Heart right ventricle (tissue), 16 donors: Measurements from ENCODE around the gene CDK15. TPM values are rescaled to one million over a fixed set of nuclear protein-coding genes. Genes with fewer than 3 reads are reported as not detected.

Experiments
- ATAC-seq, 8 donors: fragments of 200-7000 bp; cut with Tn5 transposase; one replicate each; pipeline ENCODE4 v1.9.1; 2020; ENCODE audit warnings: mild to moderate bottlenecking in 8 of 8, moderate library complexity in 8 of 8, moderate number of reproducible peaks in 1 of 8
- DNase-seq, 2 donors: peaks; one replicate each; pipeline ENCODE4 v3.0.0-alpha.2; 2020
- H3K27ac ChIP-seq, 10 donors: fragments of 200-600 bp; sonication (generic) in 2 of 10; one replicate each; pipeline versions ENCODE4 v1.5.0 to v1.8.0; 2020 to 2022; ENCODE audit warnings: mild to moderate bottlenecking in 3 of 10
- H3K27me3 ChIP-seq, 7 donors: fragments of 200-600 bp; one replicate each; pipeline ENCODE4 v1.8.0; 2021 to 2022; ENCODE audit warnings: mild to moderate bottlenecking in 2 of 7
- H3K36me3 ChIP-seq, 9 donors: fragments of 200-600 bp; sonication (generic) in 1 of 9; one replicate each; pipeline versions ENCODE4 v1.5.0 to v1.8.0; 2020 to 2022; ENCODE audit warnings: mild to moderate bottlenecking in 2 of 9
- H3K4me1 ChIP-seq, 9 donors: fragments of 200-600 bp; sonication (generic) in 1 of 9; one replicate each; pipeline versions ENCODE4 v1.5.0 to v1.8.0; 2020 to 2022; ENCODE audit warnings: mild to moderate bottlenecking in 4 of 9
- H3K4me3 ChIP-seq, 10 donors: fragments of 200-600 bp; sonication (generic) in 2 of 10; one replicate each; pipeline versions ENCODE4 v1.5.0 to v1.8.0; 2020 to 2022; ENCODE audit warnings: mild to moderate bottlenecking in 7 of 10, moderate library complexity in 2 of 10
- H3K9me3 ChIP-seq, 11 donors: fragments of 200-600 bp in 10 of 11; sonication (generic) in 2 of 11; one replicate each; pipeline versions ENCODE4 v1.5.0 to v1.8.0; 2013 to 2022; ENCODE audit warnings: mild to moderate bottlenecking in 2 of 11, control low read depth in 1 of 11, moderate library complexity in 1 of 11
- WGBS, 2 donors: extraction: QIAGEN DNeasy Blood & Tissue Kit; methylation state at CpG; one replicate each; pipeline ENCODE4 v1.1.7; 2013; ENCODE audit warnings: inconsistent platforms in 1 of 2; 5-methylcytosine and 5-hydroxymethylcytosine counted together
- intact Hi-C, 10 donors: fragments of 100-400 bp; cut with DNase I; formaldehyde crosslinking; loops; one replicate each; pipeline versions ENCODE4 v1.11.1 to v1.14.2; 2022
- polyA plus RNA-seq, 2 donors: library from polyadenylated mRNA; stranded (reverse); fragments of 200-250 nt; gene quantifications; one replicate each; pipeline ENCODE4 v1.2.3, GENCODE V29; 2013
- total RNA-seq, 10 donors: library from RNA; stranded (reverse); fragmentation: NEBNext Ultra II Directional in 3 of 10; extraction: Animal tissue kit (Norgen Biotek cat#: 25700) in 3 of 10; gene quantifications; one replicate each; pipeline versions ENCODE4 v1.2.1 to v1.2.4, GENCODE V29; 2021 to 2023
- TF ChIP-seq, protein P1 (sequence below), 9 donors: fragments of 200-600 bp; sonication (generic) in 2 of 9; IDR thresholded peaks; one replicate each; pipeline versions ENCODE4 v1.5.0 to v1.8.0; 2021 to 2022; ENCODE audit warnings: antibody characterized with exemption in 9 of 9, mild to moderate bottlenecking in 5 of 9, moderate library complexity in 1 of 9
- donor health status: Arrhythmogenic right ventricular cardiomyopathy.
- donor health status: ischemic (EF 13 %, LVEDD 7.1; RV severe dilation, severe dysfunction).
- donor health status: healthy with polysubstance abuse.
- donor health status: DM: no; HTN: yes; CAD: no.
- donor health status: DM: no; HTN: no; CAD: no.
- donor health status: ischemic (EF 25% LVEDD 6.9; RV normal size, moderate dysfunction).
- donor health status: ischemic (EF 25% LVEDD 5.7; RV mildly dilated, moderate dysfunction).
- donor health status: healthy.
- donor health status: DM: yes; HTN: yes; CAD: no.
- donor health status: Ischemic cardiomyopathy.
- donor health status: ischemic (EF 35%, LVEDD 5.7; RV mildly dilated, moderate dysfunction).
- donor health status: nonischemic (EF 11% LVEDD 7.7; RV severe dilation, severe dysfunction).
- donor health status: DM: yes; HTN: yes; CAD: no.
- donor health status: PGD.
- donor health status: ischemic (EF 29% LVEDD 5.4; RV normal size, mild dysfunction).
- donor health status: nonischemic (EF 23%, LVEDD 6.1; RV moderate dilation, normal function).

The CDK15 gene
- total and polyA plus RNA-seq, 12 donors: 0.07 to 0.39 (median 0.15) TPM; not detected in 1

DNA sequence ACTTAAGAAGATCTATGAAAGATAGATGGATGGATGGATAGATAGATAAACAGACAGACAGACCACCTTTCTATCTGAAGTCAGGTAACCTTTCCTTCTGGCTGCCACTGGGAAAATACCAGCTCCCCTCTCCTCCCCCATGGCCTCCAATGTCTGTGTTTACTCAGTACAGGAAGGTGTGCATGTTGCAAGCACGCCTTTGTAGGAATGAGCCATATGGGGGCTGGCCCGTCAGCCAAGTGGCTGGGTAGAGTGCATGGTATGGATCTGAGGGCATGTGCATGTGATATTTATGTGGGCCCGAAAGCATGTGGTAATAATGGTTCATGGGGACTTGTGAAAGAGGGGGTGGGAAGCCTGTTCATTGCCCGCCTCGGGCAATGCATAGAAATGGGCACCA, 118.1 kb downstream of the CDK15 start:
- WGBS, 2 donors: 85 to 86% methylated on average over 5 of the region's 5 CpGs
- Histone ChIP-seq H3K4me1 (no peaks in the 10 kb centered on the region), H3K27ac (no peak overlapping the region), H3K9me3 (peaks cover 0 to 4% (median 0%) of the 10 kb centered on the region in 11 donors), H3K36me3 (no peaks in the 10 kb centered on the region), H3K4me3 (no peak overlapping the region), H3K27me3 (peaks cover 0 to 32% (median 7%) of the 10 kb centered on the region in 7 donors)
- DNase-seq (no peak), ATAC-seq (no peak)
- intact Hi-C loops: no loop called here
- TF ChIP-seq, protein P1, sequence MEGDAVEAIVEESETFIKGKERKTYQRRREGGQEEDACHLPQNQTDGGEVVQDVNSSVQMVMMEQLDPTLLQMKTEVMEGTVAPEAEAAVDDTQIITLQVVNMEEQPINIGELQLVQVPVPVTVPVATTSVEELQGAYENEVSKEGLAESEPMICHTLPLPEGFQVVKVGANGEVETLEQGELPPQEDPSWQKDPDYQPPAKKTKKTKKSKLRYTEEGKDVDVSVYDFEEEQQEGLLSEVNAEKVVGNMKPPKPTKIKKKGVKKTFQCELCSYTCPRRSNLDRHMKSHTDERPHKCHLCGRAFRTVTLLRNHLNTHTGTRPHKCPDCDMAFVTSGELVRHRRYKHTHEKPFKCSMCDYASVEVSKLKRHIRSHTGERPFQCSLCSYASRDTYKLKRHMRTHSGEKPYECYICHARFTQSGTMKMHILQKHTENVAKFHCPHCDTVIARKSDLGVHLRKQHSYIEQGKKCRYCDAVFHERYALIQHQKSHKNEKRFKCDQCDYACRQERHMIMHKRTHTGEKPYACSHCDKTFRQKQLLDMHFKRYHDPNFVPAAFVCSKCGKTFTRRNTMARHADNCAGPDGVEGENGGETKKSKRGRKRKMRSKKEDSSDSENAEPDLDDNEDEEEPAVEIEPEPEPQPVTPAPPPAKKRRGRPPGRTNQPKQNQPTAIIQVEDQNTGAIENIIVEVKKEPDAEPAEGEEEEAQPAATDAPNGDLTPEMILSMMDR (IDR thresholded peaks at IDR 0.05): no peak

DNA sequence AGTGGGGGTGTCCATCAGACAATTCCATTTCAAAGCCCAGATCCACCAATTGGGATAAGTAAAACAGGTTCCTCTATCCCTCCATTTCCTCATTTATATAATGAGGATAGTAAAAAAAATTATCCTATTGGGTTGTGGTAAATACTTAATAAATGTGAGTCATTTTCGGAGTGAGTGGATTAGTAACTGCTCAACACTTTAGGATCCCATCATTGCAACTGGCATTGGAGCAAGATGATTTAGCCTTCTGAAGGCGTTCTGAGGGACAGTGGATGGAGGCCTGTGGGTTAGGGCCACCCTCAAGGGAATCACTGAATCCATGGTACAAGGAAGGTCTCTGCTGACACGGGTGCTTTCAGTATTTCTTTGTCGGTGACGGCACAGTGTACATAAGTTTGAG, 118.7 kb downstream of the CDK15 start:
- Histone ChIP-seq H3K27me3 (peaks cover 0 to 27% (median 6%) of the 10 kb centered on the region in 7 donors), H3K4me3 (no peak overlapping the region)
- WGBS, 2 donors: 89 to 90% methylated on average over 5 of the region's 5 CpGs

DNA sequence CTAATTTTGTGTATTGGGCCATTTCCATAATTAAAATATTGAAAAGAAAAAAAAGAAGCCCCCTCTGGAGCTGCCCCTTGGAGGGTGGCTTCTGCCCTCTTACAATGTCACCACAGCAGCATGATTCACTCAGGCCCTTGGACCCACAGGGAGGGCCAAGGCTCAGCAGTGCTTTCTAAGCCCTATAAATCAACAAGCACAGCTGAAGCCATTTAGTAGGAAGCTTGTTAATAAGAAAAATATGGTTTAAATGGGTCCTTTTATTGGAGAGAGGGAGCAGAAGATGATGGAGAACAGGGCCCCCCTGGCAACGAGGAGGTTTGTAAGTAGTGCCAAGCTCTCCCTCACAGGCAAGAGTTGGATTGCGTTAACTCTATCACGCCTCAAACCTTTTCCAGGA, 119.7 kb downstream of the CDK15 start:
- DNase-seq: no peak
- ATAC-seq: no peak
- peaks cover 0 to 4% (median 0%) of the 10 kb centered on the region in 11 donors for H3K9me3 ChIP-seq
- intact Hi-C loops: no loop called here
- no peak overlapping the region for H3K27ac ChIP-seq
- H3K27me3 ChIP-seq: peaks cover 0 to 27% (median 6%) of the 10 kb centered on the region in 7 donors
- H3K36me3 ChIP-seq: no peaks in the 10 kb centered on the region
- 71 to 84% methylated on average over 3 of the region's 3 CpGs for WGBS, 2 donors
- TF ChIP-seq, protein P1 (IDR thresholded peaks at IDR 0.05): no peak
- H3K4me3 ChIP-seq: no peak overlapping the region
- H3K4me1 ChIP-seq: no peaks in the 10 kb centered on the region

More for the DNA sequence above, 118.7 kb downstream of the CDK15 start:
- H3K9me3 ChIP-seq: peaks cover 0 to 4% (median 0%) of the 10 kb centered on the region in 11 donors
- no peaks in the 10 kb centered on the region for H3K36me3 ChIP-seq
- ATAC-seq (no peak), DNase-seq (no peak)
- TF ChIP-seq, protein P1 (IDR thresholded peaks at IDR 0.05): no peak
- no peak overlapping the region for H3K27ac ChIP-seq
- no peaks in the 10 kb centered on the region for H3K4me1 ChIP-seq
- intact Hi-C loops: no loop called here

DNA sequence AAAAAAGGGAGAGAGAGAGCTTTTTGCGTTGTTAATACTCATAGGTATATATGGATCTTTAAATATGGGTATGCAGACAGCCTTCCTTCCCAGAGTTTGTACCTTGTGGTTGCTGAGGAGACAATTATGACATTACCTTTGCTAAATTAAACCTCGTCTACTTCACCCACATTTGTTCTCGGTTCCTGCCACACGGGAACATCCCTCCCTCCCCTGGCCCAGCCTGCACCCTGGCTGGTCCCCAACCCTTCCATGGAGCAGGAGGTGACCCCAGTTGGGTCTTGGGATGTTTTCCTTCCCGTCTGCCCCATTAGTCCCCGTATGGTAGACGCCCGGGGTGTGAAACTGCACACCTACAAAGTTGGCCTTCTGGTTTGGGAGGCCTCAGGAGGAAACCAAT, 122.0 kb downstream of the CDK15 start:
- Histone ChIP-seq H3K27ac (no peak overlapping the region), H3K9me3 (no peaks in the 10 kb centered on the region), H3K36me3 (no peaks in the 10 kb centered on the region), H3K4me3 (no peak overlapping the region), H3K4me1 (no peaks in the 10 kb centered on the region), H3K27me3 (peaks cover 0 to 35% (median 10%) of the 10 kb centered on the region in 7 donors)
- no peak for DNase-seq
- 73 to 82% methylated on average over 8 of the region's 8 CpGs for WGBS, 2 donors
- TF ChIP-seq, protein P1 (IDR thresholded peaks at IDR 0.05): no peak
- no peak for ATAC-seq
- intact Hi-C loops: no loop called here
